ENCODE data around the gene COX14. TPM values are rescaled to one million over a fixed set of nuclear protein-coding genes. Genes with fewer than 3 reads are reported as not detected.

Gene COX14
- total RNA-seq, 1 experiment from 2014 or later: 74.5 TPM

- DNase-seq (ENCODE audit: low read depth, low spot score): no peak
- no TSS peak for BruUV-seq (replicated peaks)
- H3K27me3 ChIP-seq (ENCODE audit: control insufficient read depth, insufficient read depth, low read length): no peaks in the 10 kb centered on the region
- no peak for ATAC-seq
- POLR2A ChIA-PET: interaction anchor here (0.6 kb wide), 1 partner anchor 63 kb away, joined by 8 read pairs; no protein-coding TSS in a partner anchor
- no peaks in the 10 kb centered on the region for H3K4me1 ChIP-seq (ENCODE audit: control insufficient read depth, insufficient read depth, low read length)
- no peak overlapping the region for H3K27ac ChIP-seq (ENCODE audit: low read length)
- TF ChIP-seq TCF7L2 (IDR thresholded peaks at IDR 0.05; ENCODE audit: low read depth, low read length) (no peak), POLR2AphosphoS5 (IDR thresholded peaks at IDR 0.05; ENCODE audit: low read depth, low read length) (no peak), SIN3A (IDR thresholded peaks at IDR 0.05; ENCODE audit: borderline replicate concordance, insufficient read depth, low read depth, low read length) (no peak)
- TF ChIP-seq, protein P1, sequence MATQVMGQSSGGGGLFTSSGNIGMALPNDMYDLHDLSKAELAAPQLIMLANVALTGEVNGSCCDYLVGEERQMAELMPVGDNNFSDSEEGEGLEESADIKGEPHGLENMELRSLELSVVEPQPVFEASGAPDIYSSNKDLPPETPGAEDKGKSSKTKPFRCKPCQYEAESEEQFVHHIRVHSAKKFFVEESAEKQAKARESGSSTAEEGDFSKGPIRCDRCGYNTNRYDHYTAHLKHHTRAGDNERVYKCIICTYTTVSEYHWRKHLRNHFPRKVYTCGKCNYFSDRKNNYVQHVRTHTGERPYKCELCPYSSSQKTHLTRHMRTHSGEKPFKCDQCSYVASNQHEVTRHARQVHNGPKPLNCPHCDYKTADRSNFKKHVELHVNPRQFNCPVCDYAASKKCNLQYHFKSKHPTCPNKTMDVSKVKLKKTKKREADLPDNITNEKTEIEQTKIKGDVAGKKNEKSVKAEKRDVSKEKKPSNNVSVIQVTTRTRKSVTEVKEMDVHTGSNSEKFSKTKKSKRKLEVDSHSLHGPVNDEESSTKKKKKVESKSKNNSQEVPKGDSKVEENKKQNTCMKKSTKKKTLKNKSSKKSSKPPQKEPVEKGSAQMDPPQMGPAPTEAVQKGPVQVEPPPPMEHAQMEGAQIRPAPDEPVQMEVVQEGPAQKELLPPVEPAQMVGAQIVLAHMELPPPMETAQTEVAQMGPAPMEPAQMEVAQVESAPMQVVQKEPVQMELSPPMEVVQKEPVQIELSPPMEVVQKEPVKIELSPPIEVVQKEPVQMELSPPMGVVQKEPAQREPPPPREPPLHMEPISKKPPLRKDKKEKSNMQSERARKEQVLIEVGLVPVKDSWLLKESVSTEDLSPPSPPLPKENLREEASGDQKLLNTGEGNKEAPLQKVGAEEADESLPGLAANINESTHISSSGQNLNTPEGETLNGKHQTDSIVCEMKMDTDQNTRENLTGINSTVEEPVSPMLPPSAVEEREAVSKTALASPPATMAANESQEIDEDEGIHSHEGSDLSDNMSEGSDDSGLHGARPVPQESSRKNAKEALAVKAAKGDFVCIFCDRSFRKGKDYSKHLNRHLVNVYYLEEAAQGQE (IDR thresholded peaks at IDR 0.05; ENCODE audit: insufficient read depth in 1 of 2, low read depth in 2 of 2, low read length in 1 of 2): no peak
- TF ChIP-seq, protein P2, sequence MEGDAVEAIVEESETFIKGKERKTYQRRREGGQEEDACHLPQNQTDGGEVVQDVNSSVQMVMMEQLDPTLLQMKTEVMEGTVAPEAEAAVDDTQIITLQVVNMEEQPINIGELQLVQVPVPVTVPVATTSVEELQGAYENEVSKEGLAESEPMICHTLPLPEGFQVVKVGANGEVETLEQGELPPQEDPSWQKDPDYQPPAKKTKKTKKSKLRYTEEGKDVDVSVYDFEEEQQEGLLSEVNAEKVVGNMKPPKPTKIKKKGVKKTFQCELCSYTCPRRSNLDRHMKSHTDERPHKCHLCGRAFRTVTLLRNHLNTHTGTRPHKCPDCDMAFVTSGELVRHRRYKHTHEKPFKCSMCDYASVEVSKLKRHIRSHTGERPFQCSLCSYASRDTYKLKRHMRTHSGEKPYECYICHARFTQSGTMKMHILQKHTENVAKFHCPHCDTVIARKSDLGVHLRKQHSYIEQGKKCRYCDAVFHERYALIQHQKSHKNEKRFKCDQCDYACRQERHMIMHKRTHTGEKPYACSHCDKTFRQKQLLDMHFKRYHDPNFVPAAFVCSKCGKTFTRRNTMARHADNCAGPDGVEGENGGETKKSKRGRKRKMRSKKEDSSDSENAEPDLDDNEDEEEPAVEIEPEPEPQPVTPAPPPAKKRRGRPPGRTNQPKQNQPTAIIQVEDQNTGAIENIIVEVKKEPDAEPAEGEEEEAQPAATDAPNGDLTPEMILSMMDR (IDR thresholded peaks at IDR 0.05): no peak
- H3K9me3 ChIP-seq (ENCODE audit: control insufficient read depth, insufficient read depth, low read depth, low read length): no peaks in the 10 kb centered on the region
- in situ Hi-C loops (cut with HindIII; ENCODE audit: low pct_unique_long_range_greater_than_20kb, low sequenced_read_pairs) (no loop called here), intact Hi-C loops (cut with micrococcal nuclease; ENCODE audit: unreplicated experiment) (no loop called here)
- CTCF ChIA-PET: interaction anchor here (1.5 kb wide), 1 partner anchor 16 kb away, joined by 3 read pairs; the partner anchor contains the start of gene COX14
- H3K4me3 ChIP-seq (ENCODE audit: low read depth in 2 of 2, low read length in 2 of 2): no peak overlapping the region
- peaks cover 4% of the 10 kb centered on the region for H3K36me3 ChIP-seq (ENCODE audit: control insufficient read depth, insufficient read depth, low read length)
These were observed 15.5 kb downstream of the COX14 start for GRCh38 chr12:50127546-50127945.

DNA sequence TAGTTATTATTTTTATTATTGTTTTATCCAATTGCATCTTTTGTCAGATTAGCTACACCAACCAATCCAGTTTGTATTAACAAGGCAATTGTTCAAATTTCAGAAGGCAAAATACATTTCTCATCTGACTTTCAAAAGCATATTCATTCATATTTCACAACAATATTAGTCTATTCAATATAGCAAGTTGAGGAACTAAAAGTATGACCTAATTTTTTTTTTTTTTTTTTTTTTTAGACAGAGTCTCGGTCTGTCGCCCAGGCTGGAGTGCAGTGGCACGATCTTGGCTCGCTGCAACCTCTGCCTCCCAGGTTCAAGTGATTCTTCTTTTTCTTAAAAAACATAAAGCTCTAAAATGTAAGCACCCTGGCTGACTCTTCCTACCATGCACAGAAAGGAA, 17.3 kb downstream of the COX14 start:
- ATAC-seq: no peak
- H3K36me3 ChIP-seq (ENCODE audit: control insufficient read depth, insufficient read depth, low read length): peaks cover 4% of the 10 kb centered on the region
- no peaks in the 10 kb centered on the region for H3K27me3 ChIP-seq (ENCODE audit: control insufficient read depth, insufficient read depth, low read length)
- H3K9me3 ChIP-seq (ENCODE audit: control insufficient read depth, insufficient read depth, low read depth, low read length): no peaks in the 10 kb centered on the region
- no TSS peak for BruUV-seq (replicated peaks)
- CTCF ChIA-PET: no interaction called here
- no peaks in the 10 kb centered on the region for H3K4me1 ChIP-seq (ENCODE audit: control insufficient read depth, insufficient read depth, low read length)
- intact Hi-C loops (cut with micrococcal nuclease; ENCODE audit: unreplicated experiment): no loop called here
- in situ Hi-C loops (cut with HindIII; ENCODE audit: low pct_unique_long_range_greater_than_20kb, low sequenced_read_pairs): no loop called here
- no peak for DNase-seq (ENCODE audit: low read depth, low spot score)
- TF ChIP-seq, protein P2 (IDR thresholded peaks at IDR 0.05): no peak
- TF ChIP-seq, protein P1 (IDR thresholded peaks at IDR 0.05; ENCODE audit: insufficient read depth in 1 of 2, low read depth in 2 of 2, low read length in 1 of 2): no peak
- TF ChIP-seq SIN3A (IDR thresholded peaks at IDR 0.05; ENCODE audit: borderline replicate concordance, insufficient read depth, low read depth, low read length) (no peak), POLR2AphosphoS5 (IDR thresholded peaks at IDR 0.05; ENCODE audit: low read depth, low read length) (no peak), TCF7L2 (IDR thresholded peaks at IDR 0.05; ENCODE audit: low read depth, low read length) (no peak)
- H3K4me3 ChIP-seq (ENCODE audit: low read depth in 2 of 2, low read length in 2 of 2): no peak overlapping the region
- POLR2A ChIA-PET: no interaction called here
- H3K27ac ChIP-seq (ENCODE audit: low read length): no peak overlapping the region
